Ishikawa (cell line): ENCODE measurements around the gene KRCC1.

Experiments
- CEBPB ChIP-seq: IDR thresholded peaks from 2 replicates; pipeline ENCODE4 v1.6.1; 2012
- CREB1 ChIP-seq: IDR thresholded peaks from 2 replicates; pipeline ENCODE4 v1.6.1; 2012; ENCODE audit warnings: low read depth
- EGR1 ChIP-seq: IDR thresholded peaks from 2 replicates; pipeline ENCODE4 v1.6.1; 2012
- EP300 ChIP-seq: IDR thresholded peaks from 2 replicates; pipeline ENCODE4 v1.6.1; 2012; ENCODE audit warnings: borderline replicate concordance
- FOXM1 ChIP-seq: IDR thresholded peaks from 2 replicates; pipeline ENCODE4 v1.6.1; 2012; ENCODE audit warnings: low read depth, borderline replicate concordance
- MAX ChIP-seq: IDR thresholded peaks from 2 replicates; pipeline ENCODE4 v1.6.1; 2012
- NFIC ChIP-seq: IDR thresholded peaks from 2 replicates; pipeline ENCODE4 v1.6.1; 2012
- RAD21 ChIP-seq: IDR thresholded peaks from 2 replicates; pipeline ENCODE4 v1.6.1; 2012; ENCODE audit warnings: low read depth
- TAF1 ChIP-seq: IDR thresholded peaks from 2 replicates; pipeline ENCODE4 v1.6.1; 2012; ENCODE audit warnings: low read depth, mild to moderate bottlenecking
- TCF12 ChIP-seq: IDR thresholded peaks from 2 replicates; pipeline ENCODE4 v1.6.1; 2012; ENCODE audit warnings: low read depth
- TEAD4 ChIP-seq: IDR thresholded peaks from 2 replicates; pipeline ENCODE4 v1.6.1; 2012
- USF1 ChIP-seq: IDR thresholded peaks from 2 replicates; pipeline ENCODE4 v1.6.1; 2012
- YY1 ChIP-seq: IDR thresholded peaks from 2 replicates; pipeline ENCODE4 v1.6.1; 2012; ENCODE audit warnings: low read depth
- ZBTB7A ChIP-seq: IDR thresholded peaks from 2 replicates; pipeline ENCODE4 v1.6.1; 2012; ENCODE audit warnings: low read depth
- TF ChIP-seq, protein P1 (sequence below): IDR thresholded peaks from 2 replicates; pipeline ENCODE4 v1.6.1; 2012; ENCODE audit warnings: low read depth, mild to moderate bottlenecking

Gene KRCC1

DNA sequence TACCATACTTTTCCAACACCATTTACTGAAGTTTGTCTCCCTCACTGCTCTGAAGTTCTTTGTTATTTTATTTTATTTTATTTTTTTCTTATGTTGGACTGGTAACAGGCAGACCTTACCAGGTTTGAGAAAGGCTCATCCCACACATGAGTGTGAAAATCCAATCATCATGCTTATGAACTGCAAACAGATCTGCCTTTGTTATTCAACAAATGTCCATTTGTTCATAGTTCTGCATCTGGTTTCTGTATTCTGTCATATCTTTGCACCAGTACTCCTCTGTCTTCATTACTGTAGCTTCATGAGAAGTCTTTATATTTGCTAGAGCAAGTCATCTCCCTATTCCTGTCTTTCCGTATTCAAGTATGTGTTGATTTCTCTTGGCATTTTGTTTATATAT lies 44.6 kb downstream of the KRCC1 start:
- TF ChIP-seq CEBPB (no peak), CREB1 (no peak), TCF12 (no peak), TAF1 (no peak), USF1 (no peak), TEAD4 (no peak), YY1 (no peak), RAD21 (no peak), ZBTB7A (no peak), FOXM1 (no peak), MAX (no peak), EP300 (no peak), NFIC (no peak), EGR1 (no peak)
- TF ChIP-seq, protein P1, sequence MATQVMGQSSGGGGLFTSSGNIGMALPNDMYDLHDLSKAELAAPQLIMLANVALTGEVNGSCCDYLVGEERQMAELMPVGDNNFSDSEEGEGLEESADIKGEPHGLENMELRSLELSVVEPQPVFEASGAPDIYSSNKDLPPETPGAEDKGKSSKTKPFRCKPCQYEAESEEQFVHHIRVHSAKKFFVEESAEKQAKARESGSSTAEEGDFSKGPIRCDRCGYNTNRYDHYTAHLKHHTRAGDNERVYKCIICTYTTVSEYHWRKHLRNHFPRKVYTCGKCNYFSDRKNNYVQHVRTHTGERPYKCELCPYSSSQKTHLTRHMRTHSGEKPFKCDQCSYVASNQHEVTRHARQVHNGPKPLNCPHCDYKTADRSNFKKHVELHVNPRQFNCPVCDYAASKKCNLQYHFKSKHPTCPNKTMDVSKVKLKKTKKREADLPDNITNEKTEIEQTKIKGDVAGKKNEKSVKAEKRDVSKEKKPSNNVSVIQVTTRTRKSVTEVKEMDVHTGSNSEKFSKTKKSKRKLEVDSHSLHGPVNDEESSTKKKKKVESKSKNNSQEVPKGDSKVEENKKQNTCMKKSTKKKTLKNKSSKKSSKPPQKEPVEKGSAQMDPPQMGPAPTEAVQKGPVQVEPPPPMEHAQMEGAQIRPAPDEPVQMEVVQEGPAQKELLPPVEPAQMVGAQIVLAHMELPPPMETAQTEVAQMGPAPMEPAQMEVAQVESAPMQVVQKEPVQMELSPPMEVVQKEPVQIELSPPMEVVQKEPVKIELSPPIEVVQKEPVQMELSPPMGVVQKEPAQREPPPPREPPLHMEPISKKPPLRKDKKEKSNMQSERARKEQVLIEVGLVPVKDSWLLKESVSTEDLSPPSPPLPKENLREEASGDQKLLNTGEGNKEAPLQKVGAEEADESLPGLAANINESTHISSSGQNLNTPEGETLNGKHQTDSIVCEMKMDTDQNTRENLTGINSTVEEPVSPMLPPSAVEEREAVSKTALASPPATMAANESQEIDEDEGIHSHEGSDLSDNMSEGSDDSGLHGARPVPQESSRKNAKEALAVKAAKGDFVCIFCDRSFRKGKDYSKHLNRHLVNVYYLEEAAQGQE = no peak

DNA sequence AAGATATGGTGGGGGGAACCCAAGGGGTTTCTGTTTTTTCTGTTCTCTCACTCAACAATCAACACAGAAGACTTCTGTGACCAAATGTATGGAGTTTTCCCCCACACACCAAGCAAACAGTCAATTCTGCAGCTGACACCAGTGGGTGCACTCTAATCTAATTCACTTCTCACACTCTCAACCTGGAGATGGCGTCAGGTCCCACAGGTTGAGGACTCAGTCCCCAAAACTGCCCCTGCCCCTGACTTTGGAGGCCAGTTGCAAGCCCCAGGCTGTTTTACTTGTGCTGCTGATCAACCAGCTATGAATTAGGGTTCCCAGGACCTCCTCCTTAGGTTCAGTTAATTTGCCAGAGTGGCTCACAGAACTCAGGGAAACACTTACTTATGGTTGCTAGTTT lies 45.4 kb downstream of the KRCC1 start:
- no peak for TF ChIP-seq USF1
- no peak for TF ChIP-seq FOXM1
- TF ChIP-seq CEBPB = no peak
- TF ChIP-seq EGR1 = no peak
- TF ChIP-seq RAD21 = peak; percentile 5; the same call in 1 of the 2 replicates
- TF ChIP-seq NFIC = no peak

GRCh38 chr2:88006912-88007439 lies 48.6 kb downstream of the KRCC1 start:
- no peak for TF ChIP-seq EP300
- TF ChIP-seq USF1 = no peak
- no peak for TF ChIP-seq CREB1
- TF ChIP-seq FOXM1 = no peak
- TF ChIP-seq TEAD4 = no peak
- TF ChIP-seq CEBPB = no peak
- no peak for TF ChIP-seq TAF1
- no peak for TF ChIP-seq YY1
- TF ChIP-seq MAX = no peak

GRCh38 chr2:88005776-88006175 lies 49.8 kb downstream of the KRCC1 start:
- TF ChIP-seq FOXM1 (no peak), EGR1 (no peak), ZBTB7A (no peak), EP300 (no peak), YY1 (no peak), TEAD4 (no peak), CREB1 (no peak), MAX (no peak), TAF1 (no peak), USF1 (no peak), CEBPB (no peak), TCF12 (no peak), NFIC (no peak), RAD21 (no peak)
- TF ChIP-seq, protein P1 = no peak

- TF ChIP-seq, protein P1 = no peak
- TF ChIP-seq ZBTB7A (no peak), EP300 (no peak), FOXM1 (no peak), MAX (no peak), EGR1 (no peak), TEAD4 (no peak)
Observed at GRCh38 chr2:88003074-88003755, 52.4 kb downstream of the KRCC1 start.
